Hepatocyte (in vitro differentiated cells): ENCODE data around the gene GRID2. TPM values are rescaled to one million over a fixed set of nuclear protein-coding genes. Genes with fewer than 3 reads are reported as not detected.

Experiments used
- DNase-seq: peaks from one replicate; pipeline ENCODE4 v3.0.0-alpha.2; 2016; ENCODE audit warnings: low spot score
- H2AFZ ChIP-seq: fragments of 200-600 bp; sonication (generic); 2 replicates; pipeline ENCODE4 v1.6.0; 2016; ENCODE audit warnings: antibody characterized with exemption, mild to moderate bottlenecking
- H3K27ac ChIP-seq: fragments of 200-600 bp; sonication (generic); 2 replicates; pipeline ENCODE4 v1.5.1; 2016; ENCODE audit warnings: mild to moderate bottlenecking
- H3K27me3 ChIP-seq: fragments of 200-600 bp; sonication (generic); 2 replicates; pipeline ENCODE4 v1.6.1; 2016
- H3K36me3 ChIP-seq: fragments of 200-600 bp; sonication (generic); replicated peaks from 2 replicates; pipeline ENCODE4 v1.5.1; 2016; ENCODE audit warnings: low read depth; ENCODE audit not compliant: insufficient read depth
- H3K4me1 ChIP-seq: fragments of 200-600 bp; sonication (generic); 2 replicates; pipeline ENCODE4 v1.5.1; 2016; ENCODE audit warnings: mild to moderate bottlenecking, moderate library complexity; ENCODE audit not compliant: insufficient read depth
- H3K4me2 ChIP-seq: fragments of 200-600 bp; sonication (generic); 2 replicates; pipeline ENCODE4 v1.6.0; 2016
- H3K4me3 ChIP-seq: fragments of 200-600 bp; sonication (generic); 2 replicates; pipeline ENCODE4 v1.5.1; 2016; ENCODE audit warnings: mild to moderate bottlenecking
- H3K79me2 ChIP-seq: fragments of 200-600 bp; sonication (generic); 2 replicates; pipeline ENCODE4 v1.6.0; 2017; ENCODE audit warnings: mild to moderate bottlenecking
- H3K9me2 ChIP-seq: fragments of 200-600 bp; sonication (generic); replicated peaks from 2 replicates; pipeline ENCODE4 v1.6.0; 2017; ENCODE audit warnings: mild to moderate bottlenecking; ENCODE audit not compliant: insufficient read depth
- H3K9me3 ChIP-seq: fragments of 200-600 bp; sonication (generic); 2 replicates; pipeline ENCODE4 v1.5.1; 2016; ENCODE audit warnings: low read depth, mild to moderate bottlenecking
- H4K20me1 ChIP-seq: fragments of 200-600 bp; sonication (generic); 2 replicates; pipeline ENCODE4 v1.6.0; 2016; ENCODE audit warnings: mild to moderate bottlenecking; ENCODE audit not compliant: insufficient read depth, poor library complexity, severe bottlenecking
- CTCF ChIP-seq: fragments of 200-600 bp; sonication (generic); IDR thresholded peaks from 2 replicates; pipeline ENCODE4 v1.5.1; 2016; ENCODE audit warnings: antibody characterized with exemption, mild to moderate bottlenecking; ENCODE audit not compliant: poor library complexity
- EZH2 ChIP-seq: fragments of 200-600 bp; sonication (generic); IDR thresholded peaks from 2 replicates; pipeline ENCODE4 v1.6.1; 2016; ENCODE audit warnings: antibody characterized with exemption, mild to moderate bottlenecking, borderline replicate concordance
- EZH2phosphoT487 ChIP-seq: fragments of 200-600 bp; sonication (generic); IDR thresholded peaks from one replicate; pipeline ENCODE4 v1.6.1; 2018; ENCODE audit warnings: antibody characterized with exemption, mild to moderate bottlenecking, low read depth, moderate library complexity; ENCODE audit not compliant: unreplicated experiment, severe bottlenecking
- WGBS: methylation state at CpG from one replicate; pipeline ENCODE4 v1.1.6; 2016; ENCODE audit warnings: low lambda C conversion rate; ENCODE audit errors: missing lambda C conversion rate; 5-methylcytosine and 5-hydroxymethylcytosine counted together
- polyA plus RNA-seq: library from polyadenylated mRNA; unstranded; fragments of >200 nt; fragmentation: Nextera tagmentation; extraction: Ambion mirVana; gene quantifications from 2 replicates; pipeline ENCODE4 v1.2.1, GENCODE V29; 2016
- total RNA-seq: library from RNA; depleted of rRNA; stranded (reverse); fragments of >200 nt; gene quantifications from 2 replicates; pipeline ENCODE4 v1.2.3, GENCODE V29; 2014

GRID2 gene
- total and polyA plus RNA-seq, 2 experiments from 2014 or later: 0.53 to 3.5 TPM

GRCh38 chr4:93168053-93168452 is 864.3 kb downstream of the GRID2 start:
- Histone ChIP-seq H4K20me1 (no peaks in the 10 kb centered on the region), H3K4me3 (no peak overlapping the region), H3K4me1 (no peaks in the 10 kb centered on the region), H2AFZ (no peak overlapping the region), H3K36me3 (no peaks in the 10 kb centered on the region), H3K79me2 (no peaks in the 10 kb centered on the region), H3K27me3 (no peaks in the 10 kb centered on the region), H3K9me3 (no peaks in the 10 kb centered on the region), H3K4me2 (no peak overlapping the region), H3K27ac (no peak overlapping the region), H3K9me2 (no peaks in the 10 kb centered on the region)
- WGBS: 94% methylated on average over 4 of the region's 4 CpGs
- TF ChIP-seq EZH2: no peak
- no peak for TF ChIP-seq EZH2phosphoT487
- TF ChIP-seq CTCF: no peak
- no peak for DNase-seq

GRCh38 chr4:93169966-93170365 is 866.2 kb downstream of the GRID2 start:
- Histone ChIP-seq H2AFZ (no peak overlapping the region), H3K9me2 (no peaks in the 10 kb centered on the region), H3K79me2 (no peaks in the 10 kb centered on the region), H3K4me2 (no peak overlapping the region), H3K4me1 (no peaks in the 10 kb centered on the region), H3K27me3 (no peaks in the 10 kb centered on the region), H3K36me3 (no peaks in the 10 kb centered on the region), H4K20me1 (no peaks in the 10 kb centered on the region), H3K27ac (no peak overlapping the region), H3K4me3 (no peak overlapping the region), H3K9me3 (no peaks in the 10 kb centered on the region)
- TF ChIP-seq EZH2phosphoT487 (no peak), EZH2 (no peak), CTCF (no peak)
- no peak for DNase-seq
- 92% methylated on average over 6 of the region's 6 CpGs for WGBS

- no peak overlapping the region for H2AFZ ChIP-seq
- H3K36me3 ChIP-seq: no peaks in the 10 kb centered on the region
- H3K27me3 ChIP-seq: no peaks in the 10 kb centered on the region
- H4K20me1 ChIP-seq: no peaks in the 10 kb centered on the region
- no peak overlapping the region for H3K4me3 ChIP-seq
- H3K4me2 ChIP-seq: no peak overlapping the region
- H3K9me2 ChIP-seq: no peaks in the 10 kb centered on the region
- no peak for DNase-seq
- no peaks in the 10 kb centered on the region for H3K9me3 ChIP-seq
- H3K79me2 ChIP-seq: no peaks in the 10 kb centered on the region
- WGBS: 88% methylated on average over 1 of the region's 1 CpG
- no peak for TF ChIP-seq EZH2phosphoT487
- no peak for TF ChIP-seq EZH2
- TF ChIP-seq CTCF: no peak
- H3K4me1 ChIP-seq: no peaks in the 10 kb centered on the region
- no peak overlapping the region for H3K27ac ChIP-seq
Observed at GRCh38 chr4:93174598-93174997, 870.8 kb downstream of the GRID2 start.

DNA sequence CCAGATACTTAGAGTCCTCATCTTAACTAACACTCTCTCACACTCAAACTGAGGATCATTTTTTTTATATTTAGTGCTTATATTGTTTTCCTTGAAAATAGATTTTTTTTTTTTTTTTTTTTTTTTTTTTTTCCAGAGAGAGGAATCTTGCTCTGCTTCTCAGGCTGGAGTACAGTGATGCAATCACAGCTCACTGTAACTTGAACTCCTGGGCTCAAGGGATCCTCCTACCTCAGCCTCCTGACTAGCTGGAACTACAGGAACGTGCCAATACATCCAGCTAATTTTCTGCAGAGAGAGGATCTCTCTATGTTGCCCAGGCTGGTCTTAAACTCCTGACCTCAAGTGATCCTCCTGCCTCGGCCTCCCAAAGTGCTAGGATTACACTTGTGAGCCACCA is 874.5 kb downstream of the GRID2 start:
- no peak overlapping the region for H2AFZ ChIP-seq
- no peaks in the 10 kb centered on the region for H3K9me3 ChIP-seq
- H3K4me2 ChIP-seq: no peak overlapping the region
- WGBS: 94% methylated on average over 2 of the region's 2 CpGs
- no peak overlapping the region for H3K27ac ChIP-seq
- no peaks in the 10 kb centered on the region for H3K36me3 ChIP-seq
- H3K9me2 ChIP-seq: no peaks in the 10 kb centered on the region
- H4K20me1 ChIP-seq: no peaks in the 10 kb centered on the region
- H3K79me2 ChIP-seq: no peaks in the 10 kb centered on the region
- no peaks in the 10 kb centered on the region for H3K4me1 ChIP-seq
- no peaks in the 10 kb centered on the region for H3K27me3 ChIP-seq
- TF ChIP-seq EZH2 (no peak), CTCF (no peak), EZH2phosphoT487 (no peak)
- no peak overlapping the region for H3K4me3 ChIP-seq
- no peak for DNase-seq
